ENCODE measurements around the gene EPHB1.

The EPHB1 gene

DNA sequence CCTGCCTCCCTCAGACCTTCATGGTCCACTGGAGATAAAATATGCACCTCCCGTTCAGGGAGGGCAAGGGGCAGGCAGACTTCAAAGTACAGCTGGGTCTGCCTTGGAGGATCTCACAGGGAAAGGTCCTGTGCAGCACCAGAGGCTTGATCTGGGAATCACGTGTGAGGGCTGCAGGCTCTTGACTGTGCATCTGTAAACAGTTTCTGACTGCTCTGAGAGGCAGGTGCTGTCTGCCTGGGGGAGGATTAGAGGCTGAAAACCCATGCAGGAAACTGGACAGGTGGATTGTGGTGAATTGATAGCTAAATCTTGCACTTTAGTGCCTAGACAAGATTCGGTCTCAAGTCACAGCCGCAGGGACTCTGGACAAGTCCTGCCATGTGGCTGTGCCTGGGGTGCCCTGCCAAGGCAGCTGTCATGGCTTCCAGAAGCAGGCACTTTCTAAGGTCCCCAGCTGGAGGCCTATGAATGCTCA, 239.3 kb downstream of the EPHB1 start:
- TF ChIP-seq FOXP2 (optimal IDR thresholded peaks at IDR 0.05; ENCODE audit: borderline replicate concordance, extremely low read depth, extremely low read length, insufficient read depth) = no peak
- TF ChIP-seq TAF1 (IDR thresholded peaks at IDR 0.05; ENCODE audit: borderline replicate concordance, insufficient read depth, low read length) = no peak
- TF ChIP-seq, protein P1, sequence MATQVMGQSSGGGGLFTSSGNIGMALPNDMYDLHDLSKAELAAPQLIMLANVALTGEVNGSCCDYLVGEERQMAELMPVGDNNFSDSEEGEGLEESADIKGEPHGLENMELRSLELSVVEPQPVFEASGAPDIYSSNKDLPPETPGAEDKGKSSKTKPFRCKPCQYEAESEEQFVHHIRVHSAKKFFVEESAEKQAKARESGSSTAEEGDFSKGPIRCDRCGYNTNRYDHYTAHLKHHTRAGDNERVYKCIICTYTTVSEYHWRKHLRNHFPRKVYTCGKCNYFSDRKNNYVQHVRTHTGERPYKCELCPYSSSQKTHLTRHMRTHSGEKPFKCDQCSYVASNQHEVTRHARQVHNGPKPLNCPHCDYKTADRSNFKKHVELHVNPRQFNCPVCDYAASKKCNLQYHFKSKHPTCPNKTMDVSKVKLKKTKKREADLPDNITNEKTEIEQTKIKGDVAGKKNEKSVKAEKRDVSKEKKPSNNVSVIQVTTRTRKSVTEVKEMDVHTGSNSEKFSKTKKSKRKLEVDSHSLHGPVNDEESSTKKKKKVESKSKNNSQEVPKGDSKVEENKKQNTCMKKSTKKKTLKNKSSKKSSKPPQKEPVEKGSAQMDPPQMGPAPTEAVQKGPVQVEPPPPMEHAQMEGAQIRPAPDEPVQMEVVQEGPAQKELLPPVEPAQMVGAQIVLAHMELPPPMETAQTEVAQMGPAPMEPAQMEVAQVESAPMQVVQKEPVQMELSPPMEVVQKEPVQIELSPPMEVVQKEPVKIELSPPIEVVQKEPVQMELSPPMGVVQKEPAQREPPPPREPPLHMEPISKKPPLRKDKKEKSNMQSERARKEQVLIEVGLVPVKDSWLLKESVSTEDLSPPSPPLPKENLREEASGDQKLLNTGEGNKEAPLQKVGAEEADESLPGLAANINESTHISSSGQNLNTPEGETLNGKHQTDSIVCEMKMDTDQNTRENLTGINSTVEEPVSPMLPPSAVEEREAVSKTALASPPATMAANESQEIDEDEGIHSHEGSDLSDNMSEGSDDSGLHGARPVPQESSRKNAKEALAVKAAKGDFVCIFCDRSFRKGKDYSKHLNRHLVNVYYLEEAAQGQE (IDR thresholded peaks at IDR 0.05; ENCODE audit: insufficient read depth in 1 of 2, low read depth in 2 of 2, low read length in 2 of 2) = no peak
- no peak for TF ChIP-seq SIN3A (IDR thresholded peaks at IDR 0.05; ENCODE audit: borderline replicate concordance, insufficient read depth, low read length)
- no peak for TF ChIP-seq POLR2AphosphoS5 (IDR thresholded peaks at IDR 0.05; ENCODE audit: low read depth, low read length)

DNA sequence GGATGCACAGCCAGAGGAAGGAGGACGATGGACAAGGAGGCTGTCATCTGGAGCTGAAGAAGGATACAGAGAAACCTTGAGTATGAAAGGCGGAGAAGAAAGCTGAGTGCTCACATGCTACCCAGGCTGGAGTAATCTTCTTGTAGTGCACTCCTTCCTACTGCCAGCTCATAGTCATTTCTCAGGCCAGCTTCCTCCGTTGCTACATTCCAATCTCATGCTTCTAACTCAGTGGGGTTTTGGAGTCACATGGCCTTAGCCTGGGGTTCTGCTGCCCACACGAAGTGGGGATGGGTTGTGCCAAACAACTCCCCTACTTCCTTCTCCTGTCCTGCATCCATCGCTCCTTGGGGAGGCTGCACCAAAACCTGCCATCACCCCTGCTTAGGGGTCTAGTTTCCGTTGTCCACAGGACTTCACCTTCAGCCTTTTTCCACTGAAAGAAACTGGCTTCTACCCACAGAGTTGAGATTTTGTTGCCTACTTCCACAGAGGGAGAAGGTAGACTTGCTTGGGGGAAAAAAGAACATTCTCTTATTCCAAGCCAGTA, 239.9 kb downstream of the EPHB1 start:
- TF ChIP-seq FOXP2 (optimal IDR thresholded peaks at IDR 0.05; ENCODE audit: borderline replicate concordance, extremely low read depth, extremely low read length, insufficient read depth) (no peak), TAF1 (IDR thresholded peaks at IDR 0.05; ENCODE audit: borderline replicate concordance, insufficient read depth, low read length) (no peak), SIN3A (IDR thresholded peaks at IDR 0.05; ENCODE audit: borderline replicate concordance, insufficient read depth, low read length) (no peak), POLR2AphosphoS5 (IDR thresholded peaks at IDR 0.05; ENCODE audit: low read depth, low read length) (no peak)
- TF ChIP-seq, protein P1 (IDR thresholded peaks at IDR 0.05; ENCODE audit: insufficient read depth in 1 of 2, low read depth in 2 of 2, low read length in 2 of 2) = no peak

DNA sequence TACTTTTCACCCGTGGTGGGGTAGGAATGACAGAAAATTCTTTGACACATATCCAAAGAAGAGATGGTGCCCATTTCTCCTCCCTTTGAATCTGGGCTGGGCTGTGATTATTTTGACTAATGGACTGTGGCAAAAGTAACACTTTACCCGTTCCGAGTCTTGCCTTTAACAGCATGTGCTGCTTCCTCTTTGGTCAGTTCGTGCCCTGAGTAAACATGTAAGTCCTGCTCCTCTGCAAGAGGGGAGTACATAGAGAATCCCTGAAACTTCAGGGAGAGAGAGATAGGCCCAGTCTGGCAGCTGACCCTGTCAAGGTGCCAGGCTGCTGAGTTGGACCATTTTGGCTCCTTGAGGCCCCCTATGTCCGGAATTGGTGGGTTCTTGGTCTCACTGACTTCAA, 243.1 kb downstream of the EPHB1 start:
- TF ChIP-seq, protein P1 (IDR thresholded peaks at IDR 0.05; ENCODE audit: insufficient read depth in 1 of 2, low read depth in 2 of 2, low read length in 2 of 2) = no peak
- TF ChIP-seq POLR2AphosphoS5 (IDR thresholded peaks at IDR 0.05; ENCODE audit: low read depth, low read length) (no peak), FOXP2 (optimal IDR thresholded peaks at IDR 0.05; ENCODE audit: borderline replicate concordance, extremely low read depth, extremely low read length, insufficient read depth) (no peak)

DNA sequence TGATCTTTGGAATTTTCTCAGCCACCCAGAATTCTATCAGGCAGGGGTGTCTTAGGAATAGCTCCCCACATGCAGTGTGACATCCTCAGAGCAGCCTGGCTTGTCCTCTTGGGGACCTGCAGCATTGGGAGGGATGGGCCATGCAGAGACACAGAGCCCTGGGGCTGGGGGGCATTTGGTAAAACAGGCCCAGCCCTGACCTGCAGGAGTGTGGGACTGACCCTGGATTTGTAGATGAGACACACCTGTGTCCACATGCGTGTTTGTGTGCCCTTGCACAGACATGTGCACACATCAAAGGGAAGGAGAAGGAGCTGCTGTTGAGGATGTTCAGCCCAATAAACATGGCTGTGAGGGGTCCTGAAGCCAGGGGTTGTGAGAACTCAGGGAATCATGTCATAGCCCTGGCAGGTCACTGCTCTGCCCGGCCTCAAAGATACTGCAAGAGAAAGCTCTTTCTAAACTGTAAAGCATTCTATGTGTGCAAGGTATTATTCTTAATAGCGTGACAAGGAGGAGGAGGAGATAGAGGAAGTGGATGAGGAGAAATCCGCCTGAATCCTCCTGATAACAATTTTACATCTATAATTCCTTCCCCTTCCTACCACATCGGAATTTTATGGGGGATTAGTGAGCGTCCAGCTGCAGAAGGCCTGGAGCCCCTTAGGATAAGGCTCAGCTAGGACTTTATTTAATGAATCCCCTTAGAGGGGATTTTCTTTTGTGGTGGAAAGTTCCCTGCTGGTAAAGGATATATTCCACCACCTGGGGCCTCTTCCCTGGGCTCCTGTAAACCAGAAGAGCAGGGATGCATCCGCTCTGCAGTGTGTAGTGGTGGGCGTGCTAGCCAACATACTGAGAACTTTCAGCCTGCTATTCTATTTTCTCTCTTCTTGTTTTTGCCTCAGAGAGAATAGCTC, 245.5 kb downstream of the EPHB1 start:
- TF ChIP-seq POLR2AphosphoS5 (IDR thresholded peaks at IDR 0.05; ENCODE audit: low read depth, low read length) = no peak
- TF ChIP-seq SIN3A (IDR thresholded peaks at IDR 0.05; ENCODE audit: borderline replicate concordance, insufficient read depth, low read length) = no peak
- TF ChIP-seq TAF1 (IDR thresholded peaks at IDR 0.05; ENCODE audit: borderline replicate concordance, insufficient read depth, low read length) = no peak
- TF ChIP-seq, protein P1 (IDR thresholded peaks at IDR 0.05; ENCODE audit: insufficient read depth in 1 of 2, low read depth in 2 of 2, low read length in 2 of 2) = no peak
- no peak for TF ChIP-seq FOXP2 (optimal IDR thresholded peaks at IDR 0.05; ENCODE audit: borderline replicate concordance, extremely low read depth, extremely low read length, insufficient read depth)

Measured in PFSK-1 (cell line).